HL-60 (cell line): Measurements from ENCODE around the gene CBLN3.

Experiments
- GABPA ChIP-seq: IDR thresholded peaks from 2 replicates; pipeline ENCODE4 v1.6.1; 2012; ENCODE audit warnings: low read depth
- POLR2AphosphoS5 ChIP-seq: IDR thresholded peaks from 2 replicates; pipeline ENCODE4 v1.6.1; 2012; ENCODE audit warnings: low read depth
- TF ChIP-seq, protein P1 (sequence below): IDR thresholded peaks from 2 replicates; pipeline ENCODE4 v1.6.1; 2012; ENCODE audit warnings: low read depth; ENCODE audit not compliant: insufficient replicate concordance

DNA sequence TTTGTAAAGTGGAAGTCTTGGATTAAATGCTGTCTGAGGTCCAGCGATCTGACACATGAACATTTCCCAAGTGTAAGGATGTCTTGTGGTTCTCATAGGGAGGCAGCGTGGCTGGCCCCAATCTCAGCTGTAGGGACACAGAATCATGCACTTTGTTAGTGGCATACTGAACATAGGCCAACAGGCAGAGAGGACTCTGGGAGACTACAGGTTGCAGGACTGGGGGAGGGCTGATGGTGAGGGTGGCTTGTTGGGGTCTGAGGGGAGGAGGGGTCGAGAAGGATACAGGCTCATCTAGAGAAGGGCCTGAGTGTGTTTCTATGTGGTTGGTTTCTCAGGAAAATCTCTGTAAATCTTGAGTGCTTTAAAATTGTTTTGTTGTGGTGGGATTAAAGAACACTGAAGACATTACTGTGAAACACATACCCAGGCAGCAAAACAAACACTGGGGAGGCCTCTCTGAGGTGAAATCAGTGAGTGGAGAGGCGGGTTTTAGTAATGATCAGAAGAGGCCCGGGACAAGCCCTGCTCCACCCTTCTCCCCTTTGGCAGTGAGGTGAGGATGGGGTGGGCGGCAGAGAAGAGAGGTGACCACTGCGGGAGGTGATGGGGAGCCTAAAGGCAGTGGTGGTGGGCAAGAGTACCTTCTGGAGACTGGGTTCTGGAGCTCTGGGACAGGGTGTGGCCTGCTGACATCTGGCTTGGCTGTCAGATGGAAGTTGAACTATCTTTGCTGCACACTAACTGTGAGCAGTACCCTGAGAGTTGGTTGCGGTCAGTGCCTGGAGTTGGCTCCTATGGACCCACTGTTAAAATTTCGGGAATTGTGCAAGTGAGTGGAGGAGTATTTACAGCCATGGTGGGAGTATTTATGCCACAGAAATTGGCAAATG is 27.4 kb downstream of the CBLN3 start:
- TF ChIP-seq, protein P1, sequence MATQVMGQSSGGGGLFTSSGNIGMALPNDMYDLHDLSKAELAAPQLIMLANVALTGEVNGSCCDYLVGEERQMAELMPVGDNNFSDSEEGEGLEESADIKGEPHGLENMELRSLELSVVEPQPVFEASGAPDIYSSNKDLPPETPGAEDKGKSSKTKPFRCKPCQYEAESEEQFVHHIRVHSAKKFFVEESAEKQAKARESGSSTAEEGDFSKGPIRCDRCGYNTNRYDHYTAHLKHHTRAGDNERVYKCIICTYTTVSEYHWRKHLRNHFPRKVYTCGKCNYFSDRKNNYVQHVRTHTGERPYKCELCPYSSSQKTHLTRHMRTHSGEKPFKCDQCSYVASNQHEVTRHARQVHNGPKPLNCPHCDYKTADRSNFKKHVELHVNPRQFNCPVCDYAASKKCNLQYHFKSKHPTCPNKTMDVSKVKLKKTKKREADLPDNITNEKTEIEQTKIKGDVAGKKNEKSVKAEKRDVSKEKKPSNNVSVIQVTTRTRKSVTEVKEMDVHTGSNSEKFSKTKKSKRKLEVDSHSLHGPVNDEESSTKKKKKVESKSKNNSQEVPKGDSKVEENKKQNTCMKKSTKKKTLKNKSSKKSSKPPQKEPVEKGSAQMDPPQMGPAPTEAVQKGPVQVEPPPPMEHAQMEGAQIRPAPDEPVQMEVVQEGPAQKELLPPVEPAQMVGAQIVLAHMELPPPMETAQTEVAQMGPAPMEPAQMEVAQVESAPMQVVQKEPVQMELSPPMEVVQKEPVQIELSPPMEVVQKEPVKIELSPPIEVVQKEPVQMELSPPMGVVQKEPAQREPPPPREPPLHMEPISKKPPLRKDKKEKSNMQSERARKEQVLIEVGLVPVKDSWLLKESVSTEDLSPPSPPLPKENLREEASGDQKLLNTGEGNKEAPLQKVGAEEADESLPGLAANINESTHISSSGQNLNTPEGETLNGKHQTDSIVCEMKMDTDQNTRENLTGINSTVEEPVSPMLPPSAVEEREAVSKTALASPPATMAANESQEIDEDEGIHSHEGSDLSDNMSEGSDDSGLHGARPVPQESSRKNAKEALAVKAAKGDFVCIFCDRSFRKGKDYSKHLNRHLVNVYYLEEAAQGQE: no peak
- TF ChIP-seq GABPA: no peak
- no peak for TF ChIP-seq POLR2AphosphoS5
